ENCODE data around the gene PALLD.

Gene PALLD

GRCh38 chr4:168648494-168648893 lies 151.6 kb downstream of the PALLD start:
- DNase-seq (ENCODE audit: low spot score), result no peak

DNA sequence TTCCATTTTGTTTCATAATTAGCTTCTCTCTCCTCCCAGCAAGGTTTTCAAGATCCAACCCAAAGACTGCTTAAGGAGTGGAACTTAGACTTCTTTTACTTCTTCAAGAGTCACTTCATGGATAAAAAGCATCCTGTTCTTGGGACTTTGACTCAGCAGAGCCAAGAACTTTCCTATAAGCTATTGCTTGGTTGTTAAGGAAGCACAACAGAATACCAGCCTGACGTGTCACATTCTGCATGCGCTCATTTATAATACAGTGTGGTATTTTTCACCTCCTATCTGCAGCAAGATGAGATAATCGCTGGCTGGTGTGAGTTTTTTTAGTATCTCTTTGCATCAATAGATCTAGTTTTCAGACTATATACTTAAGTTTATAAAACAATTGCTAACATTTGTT lies 152.1 kb downstream of the PALLD start:
- DNase-seq (ENCODE audit: low spot score), result peak; percentile 24

DNA sequence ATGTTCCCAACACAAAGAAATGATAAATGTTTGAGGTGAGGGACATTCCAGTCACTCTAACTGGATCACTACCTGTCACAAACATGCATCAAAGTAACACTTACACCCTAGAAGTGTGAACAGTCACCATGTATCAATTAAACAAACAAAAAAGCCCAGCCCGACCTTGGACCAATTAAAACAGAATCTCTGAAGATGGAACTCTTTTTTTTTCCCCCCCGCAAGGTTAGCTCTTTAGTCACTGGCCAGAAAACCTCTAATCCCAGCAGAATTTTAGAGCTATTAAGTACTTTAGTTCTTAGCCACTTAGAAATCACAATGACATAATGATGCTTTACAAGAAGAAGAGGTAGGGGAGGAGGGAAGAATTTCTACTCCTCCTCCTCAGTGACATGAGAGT lies 154.5 kb downstream of the PALLD start:
- DNase-seq (ENCODE audit: low spot score), result no peak

GRCh38 chr4:168651864-168652263 lies 155.0 kb downstream of the PALLD start:
- no peak for DNase-seq (ENCODE audit: low spot score)

DNA sequence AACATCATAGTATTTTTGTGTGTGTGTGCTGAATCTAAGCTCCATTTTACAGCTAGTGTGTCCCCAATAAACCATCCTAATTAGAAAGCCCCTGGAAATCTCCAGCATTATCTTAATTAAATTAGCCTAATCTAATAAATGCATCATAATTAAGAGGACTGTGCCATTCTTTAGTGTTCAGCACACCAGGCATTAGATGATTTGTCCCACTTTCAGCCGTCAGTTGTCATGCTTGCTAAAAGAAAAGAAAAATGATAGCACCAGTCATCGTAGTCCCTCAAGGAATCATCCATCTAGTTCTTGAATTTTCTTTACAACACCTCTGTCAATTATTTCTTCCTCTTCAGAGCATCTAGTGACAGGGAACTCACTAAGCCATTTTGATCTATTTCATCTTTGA lies 155.9 kb downstream of the PALLD start:
- DNase-seq (ENCODE audit: low spot score), result no peak

- no peak for DNase-seq (ENCODE audit: low spot score)
Observed at GRCh38 chr4:168654104-168654847, 157.4 kb downstream of the PALLD start.

DNA sequence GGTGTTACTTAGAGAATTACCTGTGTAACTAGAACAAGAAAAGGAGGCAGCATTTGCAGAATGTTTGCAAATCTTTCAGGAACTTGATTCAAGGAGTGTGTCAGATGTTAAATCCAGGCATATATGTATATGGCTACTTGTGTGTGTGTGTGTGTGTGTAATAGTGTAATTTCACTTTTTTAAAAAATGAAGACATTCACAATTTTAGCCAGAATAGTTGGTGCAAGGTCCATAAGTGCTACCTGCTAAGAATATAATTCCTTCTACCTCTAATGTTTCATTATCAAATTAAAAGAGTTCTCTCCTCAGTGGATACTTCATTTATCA lies 158.0 kb downstream of the PALLD start:
- DNase-seq (ENCODE audit: low spot score), result no peak

GRCh38 chr4:168655182-168655581 lies 158.3 kb downstream of the PALLD start:
- no peak for DNase-seq (ENCODE audit: low spot score)

DNA sequence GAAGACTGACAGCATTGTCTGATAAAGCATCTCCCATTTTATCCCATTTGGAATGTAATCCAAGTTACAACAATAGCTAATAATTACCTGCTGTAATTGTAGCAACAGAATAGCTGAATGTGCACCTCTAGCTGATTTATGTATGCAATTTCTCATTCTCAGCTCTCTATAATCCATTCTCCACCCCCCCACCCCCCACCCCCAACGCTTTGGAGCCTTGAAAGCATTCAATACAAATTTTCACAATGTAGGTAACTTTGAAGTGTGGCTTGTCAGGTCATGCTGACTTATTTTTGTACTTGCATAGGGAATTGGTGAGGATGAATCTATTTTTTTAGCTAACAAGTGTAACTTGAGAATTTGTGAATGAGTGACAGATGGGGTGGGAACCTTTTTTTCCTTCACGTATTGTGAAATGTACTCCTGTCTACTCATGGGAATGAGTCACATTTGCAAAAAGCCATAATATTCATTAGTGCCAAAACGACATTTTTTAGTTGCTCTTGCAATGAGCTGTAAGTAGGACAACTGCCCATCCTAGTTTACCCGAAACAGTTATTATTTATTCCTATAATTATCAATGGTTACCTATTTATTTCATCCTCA lies 159.3 kb downstream of the PALLD start:
- peak; percentile 82 for DNase-seq (ENCODE audit: low spot score)

- DNase-seq (ENCODE audit: low spot score), result no peak
Observed at GRCh38 chr4:168656946-168657473, 160.2 kb downstream of the PALLD start.

DNA sequence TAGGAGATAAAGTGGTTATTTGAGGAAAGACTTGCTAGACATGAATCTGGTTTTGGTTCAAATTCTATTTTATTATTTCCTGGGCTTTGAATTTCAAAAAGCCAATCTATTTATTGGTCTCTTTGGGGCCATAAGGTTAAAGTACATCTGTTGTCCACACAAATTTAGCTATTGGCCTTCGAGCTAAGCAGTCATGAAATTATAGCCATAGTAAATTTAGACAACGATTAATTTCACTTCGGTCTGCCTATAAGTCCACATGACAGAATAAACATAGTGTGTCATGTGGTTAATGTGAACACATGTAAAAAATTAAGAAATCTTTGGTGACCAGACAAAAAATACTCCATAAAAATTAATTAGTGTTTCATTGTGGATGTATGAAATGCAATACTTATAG lies 161.9 kb downstream of the PALLD start:
- DNase-seq (ENCODE audit: low spot score), result no peak

DNA sequence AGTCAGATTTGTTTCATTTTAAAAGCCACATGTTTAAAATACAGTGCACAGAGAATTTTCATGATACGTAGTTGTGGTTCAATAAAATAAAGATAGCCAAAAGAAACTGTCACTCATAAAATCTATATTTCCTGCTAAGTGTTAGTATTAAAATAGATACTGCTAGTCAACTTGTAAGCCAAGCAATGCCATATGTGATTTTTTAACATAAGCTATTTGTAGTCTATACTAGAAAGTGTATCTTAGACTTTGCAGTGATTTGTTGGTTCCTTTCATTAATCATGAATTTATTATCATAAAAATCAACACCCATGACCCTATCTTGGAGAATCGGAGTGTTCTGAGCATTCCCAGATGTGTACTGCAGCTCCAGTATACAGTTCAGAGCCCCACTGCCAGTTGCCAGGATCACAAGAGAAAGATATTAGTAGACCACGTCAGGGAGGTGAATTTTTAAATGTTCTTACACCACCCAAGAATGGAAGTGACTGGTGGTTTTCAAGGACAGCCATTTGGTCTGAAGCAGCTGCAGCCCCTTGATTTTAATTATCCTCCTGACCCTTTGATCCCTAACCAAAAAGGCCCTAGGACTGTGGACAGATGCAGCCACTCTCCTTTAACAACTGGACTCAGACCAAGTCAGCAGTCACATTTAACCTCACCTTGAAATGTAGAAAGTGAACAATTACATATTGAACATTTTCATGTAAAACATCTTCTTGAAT lies 163.1 kb downstream of the PALLD start:
- no peak for DNase-seq (ENCODE audit: low spot score)

GRCh38 chr4:168662297-168662984 lies 165.6 kb downstream of the PALLD start:
- no peak for DNase-seq (ENCODE audit: low spot score)

DNA sequence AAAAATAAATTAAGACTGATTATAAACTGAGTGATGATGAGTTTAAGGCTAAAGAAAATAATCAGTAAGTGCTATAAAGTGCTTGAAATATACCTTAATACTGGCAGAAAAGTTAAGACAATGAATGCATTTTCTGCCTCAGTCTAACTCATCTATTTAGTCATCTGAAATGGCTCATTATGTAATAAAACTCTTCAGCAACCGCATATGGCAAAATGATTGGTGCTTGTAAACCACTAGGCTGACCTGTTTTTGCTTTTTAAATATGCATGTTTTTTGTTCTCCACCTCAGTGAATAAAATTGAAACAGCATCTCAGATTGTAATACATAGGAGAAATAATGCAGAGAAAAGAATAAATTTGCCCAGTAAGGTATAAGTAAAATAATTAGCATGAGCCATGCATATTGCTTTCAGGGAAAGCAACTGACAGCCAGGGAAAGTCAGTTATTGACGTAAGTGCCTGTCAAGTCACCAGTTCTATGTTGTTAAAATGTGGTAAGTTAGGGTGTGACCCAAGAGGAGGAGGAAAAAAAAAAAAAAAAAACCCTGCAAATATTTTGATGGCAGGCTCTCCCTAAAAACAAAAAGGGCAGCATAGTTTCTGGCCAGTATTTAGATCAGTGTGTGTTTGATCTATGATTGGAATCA lies 167.5 kb downstream of the PALLD start:
- DNase-seq (ENCODE audit: low spot score), result no peak

- DNase-seq (ENCODE audit: low spot score), result no peak
Observed at GRCh38 chr4:168666531-168666930, 169.7 kb downstream of the PALLD start.

DNA sequence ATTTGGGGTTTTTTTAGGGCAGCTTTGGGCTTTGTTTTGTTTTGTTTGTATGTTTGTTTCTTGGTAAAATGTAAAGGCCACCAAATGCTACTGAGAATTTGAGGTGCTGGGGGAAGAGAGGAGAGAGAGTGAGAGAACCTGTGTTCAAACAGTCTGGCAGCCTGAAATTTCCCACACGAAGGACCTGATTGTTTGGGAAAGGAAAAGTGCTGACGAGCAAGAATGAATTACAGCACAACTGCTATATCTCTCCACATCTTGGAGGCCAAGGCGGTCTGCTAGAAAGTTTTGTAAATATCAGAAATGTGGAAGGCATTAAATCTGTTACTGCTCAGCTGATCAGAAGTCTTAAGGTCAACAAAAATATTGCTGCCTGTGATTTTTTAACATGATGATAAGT lies 170.5 kb downstream of the PALLD start:
- DNase-seq (ENCODE audit: low spot score), result no peak

DNA sequence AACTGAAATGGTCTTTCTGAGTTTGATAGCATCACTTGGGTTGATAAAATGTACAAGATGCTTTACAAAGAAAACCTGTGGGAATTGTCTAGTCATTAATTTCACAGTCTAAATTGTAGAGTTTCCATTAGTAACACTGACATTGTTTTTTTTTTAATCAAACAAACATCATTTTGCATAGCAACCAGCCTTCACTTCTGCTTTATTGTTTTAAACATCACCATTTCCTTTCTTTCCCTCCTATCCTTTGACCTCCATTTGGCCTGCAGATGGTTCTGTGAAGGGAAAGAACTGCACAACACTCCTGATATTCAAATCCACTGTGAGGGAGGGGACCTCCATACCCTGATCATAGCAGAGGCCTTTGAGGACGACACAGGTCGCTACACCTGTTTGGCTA lies 171.1 kb downstream of the PALLD start:
- no peak for DNase-seq (ENCODE audit: low spot score)

GRCh38 chr4:168673476-168673875 lies 176.6 kb downstream of the PALLD start:
- DNase-seq (ENCODE audit: low spot score), result no peak

DNA sequence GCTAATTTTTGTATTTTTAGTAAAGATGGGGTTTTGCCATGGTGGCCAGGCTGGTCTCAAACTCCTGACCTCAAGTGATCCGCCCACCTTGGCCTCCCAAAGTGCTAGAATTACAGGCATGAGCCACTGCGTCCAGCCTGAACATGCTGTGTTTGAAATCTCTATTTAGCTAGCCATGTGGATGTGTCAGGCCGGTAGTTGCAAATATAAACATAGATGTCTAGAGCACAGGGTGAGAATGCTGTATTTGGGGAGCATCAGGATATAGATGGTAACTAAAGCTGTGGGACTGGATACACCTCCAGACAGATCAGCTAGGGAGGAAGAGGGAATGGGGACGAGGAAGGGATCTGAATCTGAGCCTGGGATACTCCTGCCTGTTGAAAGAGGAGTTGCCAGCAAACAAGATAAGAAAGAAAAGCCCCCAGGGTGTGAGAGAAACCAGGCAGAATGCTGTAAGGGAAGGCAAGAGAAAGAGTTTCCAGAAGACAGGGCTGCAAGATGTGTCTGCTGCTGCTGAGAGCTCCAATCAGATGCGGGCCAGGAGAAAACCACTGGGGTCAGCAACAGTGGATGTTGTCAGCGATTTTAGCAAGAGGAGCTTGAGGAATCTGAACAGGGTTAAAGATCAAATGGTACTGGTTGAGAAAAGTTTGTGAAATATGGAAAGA lies 177.4 kb downstream of the PALLD start:
- no peak for DNase-seq (ENCODE audit: low spot score)

DNA sequence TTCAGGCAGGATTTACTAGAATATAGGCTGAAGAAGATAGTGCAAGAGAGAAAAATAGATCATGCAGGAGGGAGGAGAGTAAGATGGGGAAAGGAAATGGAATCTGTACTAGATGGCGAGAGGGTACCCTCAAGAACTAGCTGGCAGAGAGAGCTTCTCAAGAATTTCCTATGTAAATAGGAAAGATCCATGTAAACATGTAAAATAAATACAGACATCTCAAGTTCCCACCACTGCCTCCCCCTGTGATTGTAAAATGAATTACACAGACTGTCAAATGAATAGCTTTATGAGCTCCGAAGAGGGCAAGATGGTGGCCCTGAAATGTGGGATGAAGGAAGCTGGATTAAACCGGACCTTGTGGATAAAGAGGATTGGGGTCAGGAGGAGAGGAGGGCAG lies 178.0 kb downstream of the PALLD start:
- DNase-seq (ENCODE audit: low spot score), result no peak

GRCh38 chr4:168677063-168677462 lies 180.2 kb downstream of the PALLD start:
- no peak for DNase-seq (ENCODE audit: low spot score)

GRCh38 chr4:168677879-168678278 lies 181.0 kb downstream of the PALLD start:
- DNase-seq (ENCODE audit: low spot score), result no peak
